PC-9 (cell line): ENCODE measurements around the gene CCL4L2. TPM values are rescaled to one million over a fixed set of nuclear protein-coding genes. Genes with fewer than 3 reads are reported as not detected.

Source experiments
- BruUV-seq: library from RNA; stranded (reverse); fragments of 400-500 nt; replicated peaks from 2 replicates; lab custom pipeline; 2021; lab: Mats Ljungman, UMichigan
- CTCF ChIA-PET: fragments of 300-600 bp; sonication (Branson Sonifier 250); formaldehyde crosslinking; loops from one replicate; lab custom pipeline; 2022; ENCODE audit warnings: antibody characterized with exemption; lab: Charles Lee
- POLR2A ChIA-PET: fragments of 300-600 bp; sonication (Branson Sonifier 250); formaldehyde crosslinking; loops from one replicate; lab custom pipeline; 2022; ENCODE audit warnings: antibody characterized with exemption; ENCODE audit not compliant: unreplicated experiment; lab: Charles Lee
- DNase-seq, 2 experiments: peaks; one replicate each; pipeline versions ENCODE4 v3.0.0 to v3.0.0-alpha.2; 2015 to 2022; ENCODE audit warnings: mixed read lengths in 1 of 2
- H2AFZ ChIP-seq: fragments of 200-600 bp; sonication (generic); 2 replicates; pipeline ENCODE4 v1.8.1; 2017; ENCODE audit warnings: antibody characterized with exemption
- H3F3A ChIP-seq: fragments of 200-600 bp; sonication (generic); 2 replicates; pipeline ENCODE4 v1.8.1; 2017; ENCODE audit warnings: antibody characterized with exemption, mild to moderate bottlenecking, low read depth; ENCODE audit not compliant: insufficient read depth
- H3K27ac ChIP-seq: fragments of 200-600 bp; sonication (generic); 2 replicates; pipeline ENCODE4 v1.6.1; 2016; ENCODE audit warnings: mixed run types
- H3K27me3 ChIP-seq: fragments of 200-600 bp; sonication (generic); 2 replicates; pipeline ENCODE4 v1.6.1; 2016; ENCODE audit warnings: low read depth, mixed run types; ENCODE audit not compliant: insufficient read depth
- H3K36me3 ChIP-seq: fragments of 200-600 bp; sonication (generic); 2 replicates; pipeline ENCODE4 v1.6.1; 2016; ENCODE audit warnings: low read depth, mixed run types
- H3K4me1 ChIP-seq: fragments of 200-600 bp; sonication (generic); replicated peaks from 2 replicates; pipeline ENCODE4 v1.6.1; 2016; ENCODE audit warnings: mixed run types; ENCODE audit not compliant: insufficient read depth
- H3K4me2 ChIP-seq: fragments of 200-600 bp; sonication (generic); 2 replicates; pipeline ENCODE4 v1.6.1; 2017; ENCODE audit warnings: mixed run types
- H3K4me3 ChIP-seq: fragments of 200-600 bp; sonication (generic); 2 replicates; pipeline ENCODE4 v1.6.1; 2016; ENCODE audit warnings: mixed run types
- H3K79me2 ChIP-seq: fragments of 200-600 bp; sonication (generic); 2 replicates; pipeline ENCODE4 v1.6.1; 2017; ENCODE audit warnings: low read depth, mixed run types
- H3K9me2 ChIP-seq: fragments of 200-600 bp; sonication (generic); 2 replicates; pipeline ENCODE4 v1.8.1; 2017; ENCODE audit warnings: mild to moderate bottlenecking; ENCODE audit not compliant: insufficient read depth
- H3K9me3 ChIP-seq: fragments of 200-600 bp; sonication (generic); 2 replicates; pipeline ENCODE4 v1.8.1; 2016; ENCODE audit warnings: low read depth; ENCODE audit not compliant: insufficient read depth
- H4K20me1 ChIP-seq: fragments of 200-600 bp; sonication (generic); 2 replicates; pipeline ENCODE4 v1.8.1; 2017; ENCODE audit not compliant: insufficient read depth
- CTCF ChIP-seq: fragments of 200-600 bp; sonication (generic); conservative IDR thresholded peaks from 2 replicates; pipeline ENCODE4 v1.6.1; 2017; ENCODE audit warnings: mixed run types, antibody characterized with exemption, mild to moderate bottlenecking, moderate library complexity
- EZH2 ChIP-seq: fragments of 200-600 bp; sonication (generic); IDR thresholded peaks from 2 replicates; pipeline ENCODE4 v1.8.0; 2017; ENCODE audit warnings: antibody characterized with exemption, low read depth
- intact Hi-C: fragments of 100-400 bp; cut with micrococcal nuclease; formaldehyde crosslinking; loops from one replicate; pipeline ENCODE4 v1.10.0; 2022; ENCODE audit not compliant: unreplicated experiment
- total RNA-seq: library from RNA; stranded (reverse); gene quantifications from 2 replicates; pipeline ENCODE4 v1.2.3, GENCODE V29; 2021

CCL4L2 gene
- total RNA-seq, 1 experiment from 2014 or later: not detected

- H3K4me2 ChIP-seq: no peak overlapping the region
- H3K9me2 ChIP-seq: no peaks in the 10 kb centered on the region
- BruUV-seq: no TSS peak
- no peak overlapping the region for H3K27ac ChIP-seq
- no peak overlapping the region for H3K4me3 ChIP-seq
- DNase-seq: no peak
- H3K36me3 ChIP-seq: no peaks in the 10 kb centered on the region
- H3K27me3 ChIP-seq: peaks cover 70% of the 10 kb centered on the region
- POLR2A ChIA-PET: interaction anchor here (0.6 kb wide), 1 partner anchor 328 kb away, joined by 5 read pairs; no protein-coding TSS in a partner anchor
- CTCF ChIA-PET: interaction anchor here (0.7 kb wide), 1 partner anchor 211 kb away, joined by 14 read pairs; no protein-coding TSS in a partner anchor
- no peak overlapping the region for H2AFZ ChIP-seq
- 0 out of 2 replicates have a peak, but pooled peaks cover 4% of the 10 kb centered on the region for H4K20me1 ChIP-seq
- no peaks in the 10 kb centered on the region for H3K79me2 ChIP-seq
- no peaks in the 10 kb centered on the region for H3K4me1 ChIP-seq
- intact Hi-C loops: no loop called here
- no peaks in the 10 kb centered on the region for H3F3A ChIP-seq
- TF ChIP-seq EZH2 (no peak), CTCF (no peak)
- no peaks in the 10 kb centered on the region for H3K9me3 ChIP-seq
These were observed 28.5 kb upstream of the CCL4L2 start for GRCh38 chr17:36182176-36183000.

GRCh38 chr17:36183001-36183971, 27.6 kb upstream of the CCL4L2 start:
- peak in 1 of 2 experiments; percentile 28 for DNase-seq
- intact Hi-C loops: no loop called here
- BruUV-seq: no TSS peak
- H3K4me1 ChIP-seq: no peaks in the 10 kb centered on the region
- no peaks in the 10 kb centered on the region for H3K36me3 ChIP-seq
- POLR2A ChIA-PET: interaction anchor here (0.6 kb wide), 1 partner anchor 329 kb away, joined by 5 read pairs; no protein-coding TSS in a partner anchor
- no peaks in the 10 kb centered on the region for H3K9me3 ChIP-seq
- H3K27ac ChIP-seq: no peak overlapping the region
- no peak overlapping the region for H3K4me2 ChIP-seq
- 0 out of 2 replicates have a peak, but pooled peaks cover 4% of the 10 kb centered on the region for H4K20me1 ChIP-seq
- peaks cover 79% of the 10 kb centered on the region for H3K27me3 ChIP-seq
- H3K4me3 ChIP-seq: no peak overlapping the region
- H3K9me2 ChIP-seq: no peaks in the 10 kb centered on the region
- H2AFZ ChIP-seq: no peak overlapping the region
- CTCF ChIA-PET: interaction anchor here (0.7 kb wide), 1 partner anchor 212 kb away, joined by 14 read pairs; no protein-coding TSS in a partner anchor
- no peaks in the 10 kb centered on the region for H3K79me2 ChIP-seq
- no peak for TF ChIP-seq CTCF
- TF ChIP-seq EZH2: no peak
- no peaks in the 10 kb centered on the region for H3F3A ChIP-seq
